Peyer's patch (tissue), 4 donors: ENCODE measurements around the gene SLC34A3. TPM values are rescaled to one million over a fixed set of nuclear protein-coding genes. Genes with fewer than 3 reads are reported as not detected.

ENCODE experiments used
- DNase-seq, 3 donors: peaks; one replicate each; pipeline ENCODE4 v3.0.0-alpha.2; 2017 to 2019
- H3K27ac ChIP-seq, 4 donors: fragments of 200-600 bp; sonication (generic); one replicate each; pipeline ENCODE4 v1.5.1; 2016 to 2019
- H3K27me3 ChIP-seq, 2 donors: fragments of 200-600 bp; sonication (generic); one replicate each; pipeline ENCODE4 v1.5.1; 2019
- H3K36me3 ChIP-seq, 3 donors: fragments of 200-600 bp; sonication (generic); one replicate each; pipeline ENCODE4 v1.5.1; 2016 to 2019
- H3K4me1 ChIP-seq, 4 donors: fragments of 200-600 bp; sonication (generic); one replicate each; pipeline ENCODE4 v1.5.1; 2016 to 2019
- H3K4me3 ChIP-seq, 4 donors: fragments of 200-600 bp; sonication (generic); 1 replicate in 3 of 4; 2 replicates in 1 of 4; pipeline ENCODE4 v1.5.1; 2016 to 2019; ENCODE audit warnings: mild to moderate bottlenecking in 1 of 4
- H3K9me3 ChIP-seq, 4 donors: fragments of 200-600 bp; sonication (generic); one replicate each; pipeline ENCODE4 v1.5.1; 2016 to 2019; ENCODE audit warnings: mild to moderate bottlenecking in 1 of 4
- POLR2A ChIP-seq, 2 donors: fragments of 450-650 bp; IDR thresholded peaks; one replicate each; pipeline ENCODE4 v1.5.1; 2017; ENCODE audit warnings: antibody characterized with exemption in 2 of 2, mild to moderate bottlenecking in 2 of 2, moderate library complexity in 2 of 2
- total RNA-seq, 4 donors: library from RNA; depleted of rRNA; stranded (reverse); fragments of >200 nt; gene quantifications; one replicate each; pipeline ENCODE4 v1.1.0, GENCODE V29; 2016
- TF ChIP-seq, protein P1 (sequence below), 6 experiments: fragments of 450-650 bp in 4 of 6; fragments of 200-600 bp in 2 of 6; sonication (generic) in 1 of 6; IDR thresholded peaks; one replicate each; pipeline ENCODE4 v1.5.1; 2017 to 2019; ENCODE audit warnings: antibody characterized with exemption in 6 of 6, mild to moderate bottlenecking in 3 of 6, moderate library complexity in 1 of 6

Gene SLC34A3
- total RNA-seq, 4 donors from 2014 or later = 4.0 to 14.8 (median 13.3) TPM; not detected in 1

DNA sequence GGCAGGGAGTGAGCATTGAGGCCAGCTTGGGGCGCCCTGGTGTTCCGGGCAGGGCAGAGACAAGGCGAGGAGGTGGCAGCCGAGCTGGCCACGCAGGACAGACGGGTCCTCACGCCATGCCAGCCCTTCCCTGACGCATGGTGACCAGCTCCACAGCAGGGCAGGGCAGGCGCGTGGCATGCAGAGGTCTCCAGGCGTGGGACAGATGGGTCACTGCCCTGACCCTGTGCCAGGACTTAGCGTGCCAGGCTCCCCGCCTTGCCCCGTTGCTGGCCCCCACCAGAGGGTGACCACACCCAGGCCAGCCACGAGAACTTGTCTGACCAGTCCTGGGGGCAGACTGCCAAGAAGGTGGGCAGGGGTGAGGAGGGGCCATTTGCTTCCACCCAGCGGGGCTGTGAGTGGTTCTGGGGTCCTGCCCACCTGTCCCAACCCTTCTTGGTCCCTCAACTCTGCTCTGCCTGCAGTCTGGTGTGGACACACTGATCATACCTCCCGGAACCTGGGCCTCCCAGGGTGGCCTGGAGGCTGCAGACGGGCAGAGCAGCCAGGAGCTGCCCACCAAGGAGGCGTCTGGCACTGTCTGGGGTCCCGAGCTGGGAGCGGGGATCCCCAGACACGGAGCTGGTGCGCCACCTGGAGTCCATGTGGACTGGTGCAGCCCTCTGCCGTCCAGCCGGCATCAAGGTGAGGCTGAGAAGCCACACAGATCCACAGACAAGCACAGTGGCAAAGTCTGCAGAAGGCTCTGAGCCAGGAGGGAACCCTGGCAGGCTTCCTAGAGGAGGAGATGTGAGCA lies 3.4 kb upstream of the SLC34A3 start, which contains the start of gene RNF224:
Gene RNF224 (plus strand): TSS at position 449 of the 799 bp plus-strand sequence. CDS start 834 bp downstream, outside the sequence.
- Histone ChIP-seq H3K27ac (peak within 1 kb of the TSS in 1 of 4 donors; percentile 40), H3K4me1 (peaks cover 8 to 67% (median 15%) of the 10 kb centered on the region in 4 donors)

DNA sequence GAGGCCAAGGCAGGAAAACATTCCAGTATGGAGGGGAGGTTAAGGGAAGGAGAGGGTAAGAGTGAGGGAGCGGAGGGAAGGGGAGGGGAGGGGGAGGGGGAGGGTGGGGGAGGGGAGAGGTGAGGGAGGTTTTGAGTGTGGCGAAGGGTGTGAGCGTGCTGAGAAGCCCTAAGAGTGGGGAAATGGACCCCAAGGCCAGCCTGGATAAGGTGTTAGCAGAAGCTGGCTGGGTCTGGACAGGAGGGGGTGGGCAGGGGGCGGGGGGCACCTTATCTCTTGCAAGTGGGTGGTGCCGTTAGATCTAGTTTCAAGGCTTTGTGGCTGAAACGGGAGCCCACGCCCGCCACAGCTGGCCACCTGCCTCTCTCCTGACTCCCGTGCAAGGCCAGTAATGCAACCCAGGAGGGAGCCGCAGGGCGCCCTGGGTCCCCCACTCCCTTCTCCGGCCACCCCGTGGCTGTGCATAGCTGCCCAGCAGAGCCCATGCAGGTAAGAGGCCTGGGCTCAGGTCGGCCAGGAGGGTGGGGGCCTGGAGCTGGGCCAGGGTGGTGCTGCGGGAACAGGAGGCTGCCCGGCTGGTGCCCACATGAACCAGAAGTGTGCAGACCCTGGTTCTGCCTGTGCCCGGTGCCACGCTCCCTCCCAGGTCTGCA lies 2.7 kb upstream of the SLC34A3 start:
- peaks cover 0 to 2% (median 0%) of the 10 kb centered on the region in 4 donors for H3K9me3 ChIP-seq
- no peak overlapping the region for H3K27ac ChIP-seq
- DNase-seq = no peak
- no peak for TF ChIP-seq POLR2A (IDR thresholded peaks at IDR 0.05)
- TF ChIP-seq, protein P1, sequence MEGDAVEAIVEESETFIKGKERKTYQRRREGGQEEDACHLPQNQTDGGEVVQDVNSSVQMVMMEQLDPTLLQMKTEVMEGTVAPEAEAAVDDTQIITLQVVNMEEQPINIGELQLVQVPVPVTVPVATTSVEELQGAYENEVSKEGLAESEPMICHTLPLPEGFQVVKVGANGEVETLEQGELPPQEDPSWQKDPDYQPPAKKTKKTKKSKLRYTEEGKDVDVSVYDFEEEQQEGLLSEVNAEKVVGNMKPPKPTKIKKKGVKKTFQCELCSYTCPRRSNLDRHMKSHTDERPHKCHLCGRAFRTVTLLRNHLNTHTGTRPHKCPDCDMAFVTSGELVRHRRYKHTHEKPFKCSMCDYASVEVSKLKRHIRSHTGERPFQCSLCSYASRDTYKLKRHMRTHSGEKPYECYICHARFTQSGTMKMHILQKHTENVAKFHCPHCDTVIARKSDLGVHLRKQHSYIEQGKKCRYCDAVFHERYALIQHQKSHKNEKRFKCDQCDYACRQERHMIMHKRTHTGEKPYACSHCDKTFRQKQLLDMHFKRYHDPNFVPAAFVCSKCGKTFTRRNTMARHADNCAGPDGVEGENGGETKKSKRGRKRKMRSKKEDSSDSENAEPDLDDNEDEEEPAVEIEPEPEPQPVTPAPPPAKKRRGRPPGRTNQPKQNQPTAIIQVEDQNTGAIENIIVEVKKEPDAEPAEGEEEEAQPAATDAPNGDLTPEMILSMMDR (IDR thresholded peaks at IDR 0.05) = no peak
- H3K36me3 ChIP-seq = no peaks in the 10 kb centered on the region
- H3K27me3 ChIP-seq = peaks cover 0 to under 1% of the 10 kb centered on the region in 2 donors
- peaks cover under 1 to 66% (median 12%) of the 10 kb centered on the region in 4 donors for H3K4me1 ChIP-seq
- no peak overlapping the region for H3K4me3 ChIP-seq

More for the DNA sequence above, 3.4 kb upstream of the SLC34A3 start, which contains the start of gene RNF224:
- DNase-seq = peak; percentile 75 to 92 (median 90)
- H3K36me3 ChIP-seq = no peaks in the 10 kb centered on the region
- no peak for TF ChIP-seq POLR2A (IDR thresholded peaks at IDR 0.05)
- TF ChIP-seq, protein P1 (IDR thresholded peaks at IDR 0.05) = peak; percentile 89 to 98 (median 93)
- H3K27me3 ChIP-seq = no peaks in the 10 kb centered on the region
- no peak within 1 kb of the TSS for H3K4me3 ChIP-seq
- no peaks in the 10 kb centered on the region for H3K9me3 ChIP-seq

DNA sequence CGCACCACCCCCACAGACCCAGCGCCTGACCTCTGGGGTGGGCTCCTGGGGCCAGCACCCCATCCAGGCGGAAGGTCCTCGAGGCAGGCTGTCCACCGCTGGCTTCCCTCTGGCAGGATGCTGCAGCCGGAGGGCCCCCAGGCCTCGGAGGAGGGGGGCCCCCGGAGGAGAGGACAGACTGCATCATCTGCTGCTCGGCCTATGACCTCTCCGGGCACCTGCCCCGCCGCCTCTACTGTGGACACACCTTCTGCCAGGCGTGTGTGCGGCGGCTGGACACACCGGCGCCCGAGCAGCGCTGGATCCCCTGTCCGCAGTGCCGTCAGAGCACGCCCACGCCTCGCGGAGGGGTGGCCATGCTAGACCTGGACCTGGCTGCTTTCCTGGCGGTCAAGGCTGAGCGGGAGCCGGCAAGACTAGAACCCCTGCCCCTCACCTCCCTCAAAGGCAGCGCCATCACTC lies 2.2 kb upstream of the SLC34A3 start:
- Histone ChIP-seq H3K4me1 (peaks cover 0 to 69% (median 11%) of the 10 kb centered on the region in 4 donors), H3K9me3 (peaks cover 0 to 4% (median 0%) of the 10 kb centered on the region in 4 donors), H3K36me3 (no peaks in the 10 kb centered on the region), H3K27ac (no peak overlapping the region), H3K27me3 (peaks cover 0 to 4% of the 10 kb centered on the region in 2 donors), H3K4me3 (no peak overlapping the region)
- TF ChIP-seq, protein P1 (IDR thresholded peaks at IDR 0.05) = no peak
- no peak for TF ChIP-seq POLR2A (IDR thresholded peaks at IDR 0.05)
- no peak for DNase-seq

DNA sequence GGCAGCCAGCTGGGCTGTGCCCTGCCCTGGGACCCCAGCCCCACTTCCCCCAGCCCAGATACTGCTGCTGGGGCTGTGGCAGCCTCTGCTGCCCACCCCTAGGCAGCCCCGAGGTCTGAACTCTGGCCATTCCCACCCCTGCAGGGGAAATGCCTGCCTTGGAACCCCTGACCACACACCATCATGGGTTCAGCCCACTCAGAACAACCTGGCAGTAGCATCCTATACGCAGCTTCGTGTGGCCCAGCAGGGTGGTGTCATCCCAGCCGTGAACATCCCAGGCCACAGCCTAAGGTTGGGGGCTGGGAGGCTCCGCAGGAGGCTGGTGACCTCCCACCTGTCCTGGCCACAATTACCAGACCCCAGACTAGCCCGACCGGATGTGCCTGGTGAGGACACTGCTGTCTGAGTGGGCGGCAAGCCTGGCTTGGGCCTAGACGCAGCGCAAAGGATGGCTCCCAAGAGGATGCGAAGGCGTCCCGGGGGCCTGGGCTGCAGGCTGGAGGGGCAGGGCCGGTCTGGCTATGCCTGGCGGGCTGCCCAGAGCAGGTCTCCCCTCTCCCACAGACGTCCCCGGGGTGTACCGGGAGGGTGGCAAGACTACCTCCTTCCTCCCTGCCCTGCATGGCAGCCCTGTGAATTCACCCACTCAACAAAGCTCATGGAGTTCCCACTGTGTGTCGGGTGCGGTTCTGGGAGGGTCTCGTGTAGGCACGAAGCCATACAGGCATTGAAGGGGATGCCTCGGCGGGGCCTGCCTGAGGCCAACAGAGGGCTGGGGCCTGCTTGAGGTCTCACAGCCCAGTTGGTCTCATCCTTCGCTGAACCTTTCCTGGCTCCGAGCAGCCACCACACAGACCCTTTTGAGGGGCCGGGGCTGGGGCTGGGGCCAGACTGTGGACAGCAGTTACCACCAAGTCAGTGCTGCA lies 1.5 kb upstream of the SLC34A3 start:
- peaks cover 0 to 4% of the 10 kb centered on the region in 2 donors for H3K27me3 ChIP-seq
- H3K9me3 ChIP-seq = peaks cover 0 to 4% (median 0%) of the 10 kb centered on the region in 4 donors
- peak overlapping the region in 2 of 4 donors; percentile 11 to 14 for H3K4me3 ChIP-seq
- H3K4me1 ChIP-seq = peaks cover 0 to 69% (median 8%) of the 10 kb centered on the region in 4 donors
- TF ChIP-seq POLR2A (IDR thresholded peaks at IDR 0.05) = no peak
- TF ChIP-seq, protein P1 (IDR thresholded peaks at IDR 0.05) = no peak
- no peak for DNase-seq
- no peaks in the 10 kb centered on the region for H3K36me3 ChIP-seq
- peak overlapping the region in 2 of 4 donors; percentile 72 to 80 for H3K27ac ChIP-seq
